Fibroblast of lung (primary cell): Measurements from ENCODE around the gene ZDHHC22. TPM values are rescaled to one million over a fixed set of nuclear protein-coding genes. Genes with fewer than 3 reads are reported as not detected.

Source experiments
- DNase-seq, 2 donors: peaks; one replicate each; pipeline versions ENCODE4 v3.0.0 to v3.0.0-alpha.2; 2010; ENCODE audit warnings: low read depth in 2 of 2
- H2AFZ ChIP-seq: 2 replicates; pipeline ENCODE4 v1.5.1; 2012; ENCODE audit warnings: low read length, control low read depth, inconsistent platforms
- H3K27ac ChIP-seq: 2 replicates; pipeline ENCODE4 v1.5.1; 2011; ENCODE audit warnings: low read length, control low read depth; ENCODE audit not compliant: insufficient read depth
- H3K27me3 ChIP-seq: 2 replicates; pipeline ENCODE4 v1.5.1; 2011; ENCODE audit warnings: mild to moderate bottlenecking, low read length; ENCODE audit not compliant: control insufficient read depth, insufficient read depth
- H3K36me3 ChIP-seq: 2 replicates; pipeline ENCODE4 v1.5.1; 2011; ENCODE audit warnings: low read length; ENCODE audit not compliant: control insufficient read depth, insufficient read depth
- H3K4me1 ChIP-seq: 2 replicates; pipeline ENCODE4 v1.5.1; 2011; ENCODE audit warnings: low read length; ENCODE audit not compliant: control insufficient read depth, insufficient read depth; ENCODE audit errors: extremely low read depth
- H3K4me2 ChIP-seq: 2 replicates; pipeline ENCODE4 v1.5.1; 2011; ENCODE audit warnings: low read length, control low read depth; ENCODE audit not compliant: insufficient read depth; ENCODE audit errors: extremely low read depth
- H3K4me3 ChIP-seq, 4 experiments: fragments of 200-600 bp in 1 of 4; sonication (generic) in 1 of 4; replicated peaks in 1 of 4; 2 replicates each; pipeline ENCODE4 v1.5.1; 2011 to 2016; ENCODE audit warnings: low read length in 4 of 4, low read depth in 3 of 4, mild to moderate bottlenecking in 3 of 4, control low read depth in 2 of 4, inconsistent platforms in 1 of 4, mixed read lengths in 1 of 4; ENCODE audit not compliant: insufficient read depth in 1 of 4; ENCODE audit errors: control extremely low read depth in 1 of 4
- H3K79me2 ChIP-seq: 2 replicates; pipeline ENCODE4 v1.5.1; 2012; ENCODE audit warnings: mild to moderate bottlenecking, low read length, inconsistent platforms; ENCODE audit not compliant: control insufficient read depth, insufficient read depth
- H3K9ac ChIP-seq: 2 replicates; pipeline ENCODE4 v1.5.1; 2011; ENCODE audit warnings: mild to moderate bottlenecking, low read length, control low read depth; ENCODE audit not compliant: insufficient read depth
- H3K9me3 ChIP-seq: 2 replicates; pipeline ENCODE4 v1.5.1; 2012; ENCODE audit warnings: low read depth, low read length; ENCODE audit not compliant: control insufficient read depth, insufficient read depth
- H4K20me1 ChIP-seq: 2 replicates; pipeline ENCODE4 v1.5.1; 2011; ENCODE audit warnings: low read length; ENCODE audit not compliant: control insufficient read depth, insufficient read depth; ENCODE audit errors: extremely low read depth
- EZH2 ChIP-seq: IDR thresholded peaks from 2 replicates; pipeline ENCODE4 v1.5.1; 2012; ENCODE audit warnings: low read length, control low read depth, mild to moderate bottlenecking; ENCODE audit errors: missing control alignments
- polyA plus RNA-seq, 2 donors: library from polyadenylated mRNA; depleted of rRNA in 1 of 2; stranded (reverse) in 1 of 2; unstranded in 1 of 2; fragments of >200 nt; gene quantifications; 2 replicates each; pipeline ENCODE4 v1.2.1, GENCODE V29; 2011 to 2012; ENCODE audit warnings: missing spikeins in 1 of 2
- total RNA-seq: library from RNA; depleted of rRNA; stranded (reverse); fragments of >200 nt; gene quantifications from 2 replicates; pipeline ENCODE4 v1.2.1, GENCODE V29; 2014
- TF ChIP-seq, protein P1 (sequence below), 2 donors: IDR thresholded peaks in 1 of 2; conservative IDR thresholded peaks in 1 of 2; 1 replicate in 1 of 2; 2 replicates in 1 of 2; pipeline ENCODE4 v1.5.1; 2011 to 2012; ENCODE audit warnings: low read length in 2 of 2, control low read depth in 1 of 2, inconsistent platforms in 1 of 2, low read depth in 1 of 2, mild to moderate bottlenecking in 1 of 2

The ZDHHC22 gene
- total and polyA plus RNA-seq, 2 donors (not counting 1 experiment from before 2014, with no cell fraction given): not detected

DNA sequence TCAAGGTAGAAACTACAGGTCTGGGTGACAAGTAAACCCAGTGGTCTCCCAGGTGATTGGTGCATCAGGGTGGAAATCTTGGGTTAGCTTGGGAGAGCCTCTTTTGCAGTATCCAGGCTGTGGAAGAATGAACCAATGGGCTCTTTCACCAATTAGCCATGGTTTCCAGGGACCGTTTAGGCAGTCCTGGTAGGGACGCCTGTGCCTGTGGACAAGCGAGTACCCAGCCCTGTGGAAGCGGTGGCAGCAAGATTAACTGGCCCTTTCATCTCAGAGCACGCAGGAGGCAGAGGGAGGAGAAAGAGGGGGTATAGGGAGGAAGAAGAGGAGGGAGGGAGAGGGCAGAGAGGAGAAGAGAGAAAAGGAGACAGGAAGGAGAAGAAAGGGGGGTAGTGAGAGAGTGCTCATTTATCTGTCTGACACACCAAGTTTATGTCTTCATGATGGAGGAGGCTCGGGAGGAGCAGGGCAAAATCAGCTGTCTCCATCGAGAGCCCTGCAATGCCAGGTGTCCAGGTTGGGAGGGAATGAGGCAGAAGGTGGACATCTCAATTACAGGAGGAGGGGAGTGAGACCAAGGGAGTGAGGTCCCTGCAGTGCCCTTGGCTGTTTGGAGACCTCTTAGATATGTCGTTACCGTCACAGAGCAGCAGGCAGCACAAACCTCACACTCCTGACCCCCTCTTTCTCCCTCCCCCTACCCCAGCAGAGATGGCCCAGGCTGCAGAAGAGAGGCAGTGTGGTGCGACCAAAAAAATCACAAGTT, 4.6 kb upstream of the ZDHHC22 start:
- Histone ChIP-seq H2AFZ (no peak overlapping the region), H3K9me3 (no peaks in the 10 kb centered on the region), H3K27ac (no peak overlapping the region), H3K9ac (no peak overlapping the region), H3K79me2 (no peaks in the 10 kb centered on the region), H3K4me3 (no peak overlapping the region), H4K20me1 (no peaks in the 10 kb centered on the region), H3K4me2 (no peak overlapping the region), H3K27me3 (peaks cover 43% of the 10 kb centered on the region), H3K36me3 (no peaks in the 10 kb centered on the region), H3K4me1 (no peaks in the 10 kb centered on the region)
- DNase-seq: no peak
- TF ChIP-seq, protein P1, sequence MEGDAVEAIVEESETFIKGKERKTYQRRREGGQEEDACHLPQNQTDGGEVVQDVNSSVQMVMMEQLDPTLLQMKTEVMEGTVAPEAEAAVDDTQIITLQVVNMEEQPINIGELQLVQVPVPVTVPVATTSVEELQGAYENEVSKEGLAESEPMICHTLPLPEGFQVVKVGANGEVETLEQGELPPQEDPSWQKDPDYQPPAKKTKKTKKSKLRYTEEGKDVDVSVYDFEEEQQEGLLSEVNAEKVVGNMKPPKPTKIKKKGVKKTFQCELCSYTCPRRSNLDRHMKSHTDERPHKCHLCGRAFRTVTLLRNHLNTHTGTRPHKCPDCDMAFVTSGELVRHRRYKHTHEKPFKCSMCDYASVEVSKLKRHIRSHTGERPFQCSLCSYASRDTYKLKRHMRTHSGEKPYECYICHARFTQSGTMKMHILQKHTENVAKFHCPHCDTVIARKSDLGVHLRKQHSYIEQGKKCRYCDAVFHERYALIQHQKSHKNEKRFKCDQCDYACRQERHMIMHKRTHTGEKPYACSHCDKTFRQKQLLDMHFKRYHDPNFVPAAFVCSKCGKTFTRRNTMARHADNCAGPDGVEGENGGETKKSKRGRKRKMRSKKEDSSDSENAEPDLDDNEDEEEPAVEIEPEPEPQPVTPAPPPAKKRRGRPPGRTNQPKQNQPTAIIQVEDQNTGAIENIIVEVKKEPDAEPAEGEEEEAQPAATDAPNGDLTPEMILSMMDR (conservative IDR thresholded peaks at IDR 0.05 in 1 of 2, IDR thresholded peaks at IDR 0.05 in 1 of 2; ENCODE audit: low read depth in 1 of 2, low read length in 2 of 2): no peak
- TF ChIP-seq EZH2: peak; percentile 30

GRCh38 chr14:77144412-77145115, 3.0 kb upstream of the ZDHHC22 start:
- Histone ChIP-seq H3K36me3 (no peaks in the 10 kb centered on the region), H3K27ac (no peak overlapping the region), H3K9ac (no peak overlapping the region), H3K4me2 (no peak overlapping the region), H3K9me3 (no peaks in the 10 kb centered on the region), H3K79me2 (no peaks in the 10 kb centered on the region), H3K27me3 (peaks cover 52% of the 10 kb centered on the region), H2AFZ (no peak overlapping the region), H3K4me1 (no peaks in the 10 kb centered on the region), H3K4me3 (no peak overlapping the region), H4K20me1 (no peaks in the 10 kb centered on the region)
- DNase-seq: no peak
- TF ChIP-seq, protein P1 (conservative IDR thresholded peaks at IDR 0.05 in 1 of 2, IDR thresholded peaks at IDR 0.05 in 1 of 2; ENCODE audit: low read depth in 1 of 2, low read length in 2 of 2): no peak

GRCh38 chr14:77143071-77143470, 1.5 kb upstream of the ZDHHC22 start:
- Histone ChIP-seq H3K9ac (no peak overlapping the region), H3K4me1 (no peaks in the 10 kb centered on the region), H3K27ac (no peak overlapping the region), H3K79me2 (no peaks in the 10 kb centered on the region), H3K4me2 (no peak overlapping the region), H3K9me3 (no peaks in the 10 kb centered on the region), H3K36me3 (no peaks in the 10 kb centered on the region), H4K20me1 (no peaks in the 10 kb centered on the region), H3K4me3 (no peak overlapping the region), H3K27me3 (peaks cover 62% of the 10 kb centered on the region), H2AFZ (no peak overlapping the region)
- TF ChIP-seq, protein P1 (conservative IDR thresholded peaks at IDR 0.05 in 1 of 2, IDR thresholded peaks at IDR 0.05 in 1 of 2; ENCODE audit: low read depth in 1 of 2, low read length in 2 of 2): no peak
- TF ChIP-seq EZH2: peak; percentile 55
- DNase-seq: no peak
